Right lobe of liver (tissue), 4 donors: ENCODE data around the gene RBPMS2.

ENCODE experiments used
- POLR2A ChIP-seq: fragments of 450-650 bp; IDR thresholded peaks from one replicate; pipeline ENCODE4 v1.6.1; 2017; ENCODE audit warnings: antibody characterized with exemption, mild to moderate bottlenecking
- TF ChIP-seq, protein P1 (sequence below), 4 donors: fragments of 200-600 bp in 3 of 4; fragments of 450-650 bp in 1 of 4; IDR thresholded peaks; one replicate each; pipeline versions ENCODE4 v1.5.1 to v1.8.0; 2016 to 2022; ENCODE audit warnings: antibody characterized with exemption in 4 of 4, mild to moderate bottlenecking in 2 of 4
- donor health status: DM: no; HTN: no; CAD: no.
- donor health status: DM: no; HTN: no; CAD: no.
- donor health status: DM: no; HTN: yes; CAD: no.

DNA sequence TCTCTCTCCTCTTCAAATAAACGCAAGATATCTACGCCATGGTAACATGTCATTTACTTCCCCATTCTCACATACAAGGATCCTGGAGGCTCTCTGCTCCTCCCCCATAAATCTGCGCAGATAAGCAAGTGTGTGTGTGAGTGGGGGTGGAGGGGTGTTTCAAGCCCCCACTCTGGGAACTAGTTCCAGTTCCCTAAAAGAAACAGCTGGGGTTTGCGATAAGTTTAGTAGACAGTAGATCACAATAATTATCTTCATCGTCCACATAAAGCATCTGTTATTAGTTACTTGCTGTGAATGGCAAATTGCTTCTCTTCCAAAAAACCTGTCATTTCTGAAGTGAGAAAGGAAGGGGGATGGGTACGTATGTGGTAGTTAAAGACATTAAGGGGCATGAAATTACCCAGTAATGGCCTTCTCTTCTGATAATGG, 79.8 kb downstream of the RBPMS2 start:
- TF ChIP-seq POLR2A = no peak
- TF ChIP-seq, protein P1, sequence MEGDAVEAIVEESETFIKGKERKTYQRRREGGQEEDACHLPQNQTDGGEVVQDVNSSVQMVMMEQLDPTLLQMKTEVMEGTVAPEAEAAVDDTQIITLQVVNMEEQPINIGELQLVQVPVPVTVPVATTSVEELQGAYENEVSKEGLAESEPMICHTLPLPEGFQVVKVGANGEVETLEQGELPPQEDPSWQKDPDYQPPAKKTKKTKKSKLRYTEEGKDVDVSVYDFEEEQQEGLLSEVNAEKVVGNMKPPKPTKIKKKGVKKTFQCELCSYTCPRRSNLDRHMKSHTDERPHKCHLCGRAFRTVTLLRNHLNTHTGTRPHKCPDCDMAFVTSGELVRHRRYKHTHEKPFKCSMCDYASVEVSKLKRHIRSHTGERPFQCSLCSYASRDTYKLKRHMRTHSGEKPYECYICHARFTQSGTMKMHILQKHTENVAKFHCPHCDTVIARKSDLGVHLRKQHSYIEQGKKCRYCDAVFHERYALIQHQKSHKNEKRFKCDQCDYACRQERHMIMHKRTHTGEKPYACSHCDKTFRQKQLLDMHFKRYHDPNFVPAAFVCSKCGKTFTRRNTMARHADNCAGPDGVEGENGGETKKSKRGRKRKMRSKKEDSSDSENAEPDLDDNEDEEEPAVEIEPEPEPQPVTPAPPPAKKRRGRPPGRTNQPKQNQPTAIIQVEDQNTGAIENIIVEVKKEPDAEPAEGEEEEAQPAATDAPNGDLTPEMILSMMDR (IDR thresholded peaks at IDR 0.05) = no peak
